ENCODE results near the gene PHACTR2.
"Not testable (repeated sequence)": the region's sequence is repeated elsewhere in the genome, so short reads cannot be mapped to it uniquely, and the experiment has no call there.

PHACTR2 gene

GRCh38 chr6:143863771-143864170, 186.0 kb downstream of the PHACTR2 start:
- no peak for TF ChIP-seq ZFX (IDR thresholded peaks at IDR 0.05)
- TF ChIP-seq CTCF (conservative IDR thresholded peaks at IDR 0.05): no peak
- no peak overlapping the region for H3K27ac ChIP-seq

- no peak within 1 kb of the TSS for H3K27ac ChIP-seq
- no peak for TF ChIP-seq CTCF (conservative IDR thresholded peaks at IDR 0.05)
- TF ChIP-seq ZFX (IDR thresholded peaks at IDR 0.05): no peak
Observed at GRCh38 chr6:143864234-143864633, 186.5 kb downstream of the PHACTR2 start, which contains the start of gene ZC2HC1B. ZC2HC1B (plus strand) TSS chr6:143864474; CDS start chr6:143864540, 66 bp downstream.

- TF ChIP-seq ZFX (IDR thresholded peaks at IDR 0.05): no peak
- TF ChIP-seq CTCF (conservative IDR thresholded peaks at IDR 0.05): no peak
- no peak overlapping the region for H3K27ac ChIP-seq
Observed at GRCh38 chr6:143867236-143867635, 189.5 kb downstream of the PHACTR2 start.

GRCh38 chr6:143868808-143869207, 191.0 kb downstream of the PHACTR2 start:
- not testable (repeated sequence) for H3K27ac ChIP-seq

GRCh38 chr6:143871202-143871730, 193.5 kb downstream of the PHACTR2 start:
- H3K27ac ChIP-seq: not testable (repeated sequence)

- no peak overlapping the region for H3K27ac ChIP-seq
- TF ChIP-seq CTCF (conservative IDR thresholded peaks at IDR 0.05) (no peak), ZFX (IDR thresholded peaks at IDR 0.05) (no peak)
Observed at GRCh38 chr6:143872201-143872600, 194.4 kb downstream of the PHACTR2 start.

GRCh38 chr6:143873600-143873999, 195.8 kb downstream of the PHACTR2 start:
- not testable (repeated sequence) for H3K27ac ChIP-seq

GRCh38 chr6:143874503-143874902, 196.7 kb downstream of the PHACTR2 start:
- H3K27ac ChIP-seq: not testable (repeated sequence)

- H3K27ac ChIP-seq: peak overlapping the region; percentile 66
- TF ChIP-seq CTCF (conservative IDR thresholded peaks at IDR 0.05): no peak
- no peak for TF ChIP-seq ZFX (IDR thresholded peaks at IDR 0.05)
Observed at GRCh38 chr6:143877584-143878271, 200.0 kb downstream of the PHACTR2 start.
